ENCODE data around the gene GPR137. TPM values are rescaled to one million over a fixed set of nuclear protein-coding genes. Genes with fewer than 3 reads are reported as not detected.

Gene GPR137
- total and polyA plus RNA-seq, 12 donors: 16.4 to 43.0 (median 24.3) TPM

- TF ChIP-seq CTCF (IDR thresholded peaks at IDR 0.05): peak; percentile 84 to 96 (median 91)
- peaks cover 18 to 55% (median 44%) of the 10 kb centered on the region in 9 donors for H3K4me1 ChIP-seq
- peak; percentile 93 to 94 for DNase-seq
- peak overlapping the region; percentile 90 to 98 (median 96) for H3K27ac ChIP-seq
- H3K27me3 ChIP-seq: peaks cover 0 to 25% (median 20%) of the 10 kb centered on the region in 7 donors
- 1% methylated on average over 46 of the region's 46 CpGs for WGBS, 2 donors
- peak overlapping the region; percentile 36 to 93 (median 75) for H3K4me3 ChIP-seq
- peaks cover 0 to 18% (median 0%) of the 10 kb centered on the region in 9 donors for H3K36me3 ChIP-seq
- no peaks in the 10 kb centered on the region for H3K9me3 ChIP-seq
- ATAC-seq: peak; percentile 26 to 77 (median 60)
- intact Hi-C loops (cut with DNase I): loop anchor here in 6 of 10 donors (1.0 to 5.0 kb wide), 8 partner anchors 13 to 102 kb away; partner anchors contain the start of genes BAD (in 2 of the 6), GPR137 (in 2 of the 6), PPP1R14B (in 2 of the 6) and FERMT3 (in 1 of the 6)
These were observed 18.8 kb downstream of the GPR137 start for GRCh38 chr11:64304316-64305072.

GRCh38 chr11:64305075-64305690 is 19.5 kb downstream of the GPR137 start, which contains the start of gene ESRRA:
Gene ESRRA (plus strand): TSS chr11:64305524. CDS start chr11:64307180, 1,656 bp downstream.
- intact Hi-C loops (cut with DNase I): loop anchor here in 2 of 10 donors (1.0 to 2.0 kb wide), 4 partner anchors 12 to 58 kb away; partner anchors contain the start of genes BAD (in 2 of the 2), GPR137 (in 2 of the 2), PPP1R14B (in 1 of the 2) and TRMT112 (in 1 of the 2)
- peak; percentile 85 to 94 (median 90) for ATAC-seq

GRCh38 chr11:64305691-64306562 is 20.3 kb downstream of the GPR137 start:
- peak overlapping the region; percentile 80 to 98 (median 94) for H3K27ac ChIP-seq
- no peaks in the 10 kb centered on the region for H3K9me3 ChIP-seq
- peaks cover 9 to 45% (median 30%) of the 10 kb centered on the region in 9 donors for H3K4me1 ChIP-seq
- H3K36me3 ChIP-seq: peaks cover 0 to 20% (median 0%) of the 10 kb centered on the region in 9 donors
- 1% methylated on average over 54 to 68 of the region's 71 CpGs for WGBS, 2 donors
- intact Hi-C loops (cut with DNase I): loop anchor here in 2 of 10 donors (1.0 to 2.0 kb wide), 4 partner anchors 11 to 59 kb away; partner anchors contain the start of genes BAD (in 2 of the 2), GPR137 (in 2 of the 2), PPP1R14B (in 1 of the 2) and TRMT112 (in 1 of the 2)
- ATAC-seq (peak; percentile 0 to 31 (median 12)), DNase-seq (peak; percentile 73 to 75)
- H3K4me3 ChIP-seq: peak overlapping the region; percentile 63 to 93 (median 76)
- peaks cover 0 to 12% (median 7%) of the 10 kb centered on the region in 7 donors for H3K27me3 ChIP-seq
- TF ChIP-seq CTCF (IDR thresholded peaks at IDR 0.05): peak in 8 of 9 donors; percentile 12 to 61 (median 47)

More at GRCh38 chr11:64305075-64305690, 19.5 kb downstream of the GPR137 start, which contains the start of gene ESRRA:
- Histone ChIP-seq H3K4me3 (peak within 1 kb of the TSS; percentile 63 to 93 (median 76)), H3K9me3 (no peaks in the 10 kb centered on the region), H3K36me3 (peaks cover 0 to 18% (median 0%) of the 10 kb centered on the region in 9 donors), H3K27me3 (peaks cover 0 to 19% (median 14%) of the 10 kb centered on the region in 7 donors), H3K4me1 (peaks cover 12 to 49% (median 37%) of the 10 kb centered on the region in 9 donors), H3K27ac (peak within 1 kb of the TSS; percentile 90 to 98 (median 96))
- WGBS, 2 donors: 0 to 1% methylated on average over 46 to 72 of the region's 81 CpGs
- peak; percentile 99 to 100 for DNase-seq
- no peak for TF ChIP-seq CTCF (IDR thresholded peaks at IDR 0.05)

Data from heart right ventricle (tissue), 16 donors.